BLaER1 (cell line): Measurements from ENCODE around the gene CRYBA2.

Experiments
- H3K27ac ChIP-seq: shearing (Covaris generic); formaldehyde crosslinking; 2 replicates; pipeline ENCODE4 v1.8.1; 2022
- H3K27me3 ChIP-seq: shearing (Covaris generic); formaldehyde crosslinking; 2 replicates; pipeline ENCODE4 v1.8.1; 2022
- H3K36me3 ChIP-seq: shearing (Covaris generic); formaldehyde crosslinking; 2 replicates; pipeline ENCODE4 v1.8.1; 2022
- H3K4me1 ChIP-seq: shearing (Covaris generic); formaldehyde crosslinking; 2 replicates; pipeline ENCODE4 v1.8.1; 2022
- H3K4me2 ChIP-seq: shearing (Covaris generic); formaldehyde crosslinking; 2 replicates; pipeline ENCODE4 v1.8.1; 2022
- H3K4me3 ChIP-seq: shearing (Covaris generic); formaldehyde crosslinking; 2 replicates; pipeline ENCODE4 v1.8.1; 2022
- H3K9ac ChIP-seq: shearing (Covaris generic); formaldehyde crosslinking; 2 replicates; pipeline ENCODE4 v1.8.1; 2022
- H3K9me3 ChIP-seq: shearing (Covaris generic); formaldehyde crosslinking; 2 replicates; pipeline ENCODE4 v1.8.1; 2022
- H4K20me1 ChIP-seq: shearing (Covaris generic); formaldehyde crosslinking; 2 replicates; pipeline ENCODE4 v1.8.1; 2022
- Cebpa-rat ChIP-seq: shearing (Covaris generic); IDR thresholded peaks from 2 replicates; pipeline ENCODE4 v1.8.1; 2022

CRYBA2 gene

GRCh38 chr2:218993345-218994315 lies at the start of gene CRYBA2:
Gene CRYBA2 (minus strand): TSS chr2:218993422. CDS start chr2:218993176, 246 bp downstream.
- H3K4me2 ChIP-seq = no peak within 1 kb of the TSS
- H4K20me1 ChIP-seq = peaks cover 75% of the 10 kb centered on the region
- no peaks in the 10 kb centered on the region for H3K9me3 ChIP-seq
- no peaks in the 10 kb centered on the region for H3K36me3 ChIP-seq
- H3K4me3 ChIP-seq = 0 out of 2 replicates have a peak within 1 kb of the TSS, but pooled peaks have one; percentile 25
- H3K9ac ChIP-seq = no peak within 1 kb of the TSS
- TF ChIP-seq Cebpa-rat = no peak
- H3K4me1 ChIP-seq = no peaks in the 10 kb centered on the region
- no peak within 1 kb of the TSS for H3K27ac ChIP-seq
- H3K27me3 ChIP-seq = peaks cover 100% of the 10 kb centered on the region

GRCh38 chr2:219042750-219043149 lies 49.5 kb upstream of the CRYBA2 start:
- Histone ChIP-seq H3K4me2 (no peak overlapping the region), H3K9ac (no peak overlapping the region), H4K20me1 (peaks cover 10% of the 10 kb centered on the region; the same call in 1 of the 2 replicates), H3K4me1 (no peaks in the 10 kb centered on the region), H3K36me3 (no peaks in the 10 kb centered on the region), H3K27ac (no peak overlapping the region), H3K27me3 (peaks cover 7% of the 10 kb centered on the region; the same call in 1 of the 2 replicates), H3K4me3 (no peak overlapping the region), H3K9me3 (no peaks in the 10 kb centered on the region)
- no peak for TF ChIP-seq Cebpa-rat

DNA sequence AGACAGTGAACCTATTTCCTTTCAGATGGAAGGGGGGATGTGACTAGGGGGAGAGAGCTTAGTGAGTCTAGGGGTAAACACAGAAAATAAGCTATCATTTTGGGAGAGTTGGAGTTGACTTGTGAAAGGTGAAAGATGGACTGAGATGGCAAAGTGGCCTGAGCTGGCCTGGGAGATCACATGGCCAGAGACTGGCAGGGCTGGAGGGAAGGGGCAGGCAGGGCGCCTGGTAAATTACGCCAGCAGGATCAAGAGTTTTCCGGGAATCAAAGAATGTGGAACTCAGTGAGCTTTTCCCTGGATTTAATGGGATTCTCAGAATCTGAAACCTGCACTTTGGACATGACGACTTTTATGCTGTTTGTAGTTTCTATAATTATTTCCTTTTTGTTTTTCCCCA lies 48.9 kb upstream of the CRYBA2 start:
- no peaks in the 10 kb centered on the region for H3K36me3 ChIP-seq
- no peak overlapping the region for H3K4me3 ChIP-seq
- H3K4me2 ChIP-seq = no peak overlapping the region
- H3K4me1 ChIP-seq = no peaks in the 10 kb centered on the region
- no peak overlapping the region for H3K9ac ChIP-seq
- H3K27ac ChIP-seq = no peak overlapping the region
- no peaks in the 10 kb centered on the region for H3K9me3 ChIP-seq
- H3K27me3 ChIP-seq = peaks cover 7% of the 10 kb centered on the region; the same call in 1 of the 2 replicates
- H4K20me1 ChIP-seq = peaks cover 10% of the 10 kb centered on the region; the same call in 1 of the 2 replicates
- TF ChIP-seq Cebpa-rat = no peak

DNA sequence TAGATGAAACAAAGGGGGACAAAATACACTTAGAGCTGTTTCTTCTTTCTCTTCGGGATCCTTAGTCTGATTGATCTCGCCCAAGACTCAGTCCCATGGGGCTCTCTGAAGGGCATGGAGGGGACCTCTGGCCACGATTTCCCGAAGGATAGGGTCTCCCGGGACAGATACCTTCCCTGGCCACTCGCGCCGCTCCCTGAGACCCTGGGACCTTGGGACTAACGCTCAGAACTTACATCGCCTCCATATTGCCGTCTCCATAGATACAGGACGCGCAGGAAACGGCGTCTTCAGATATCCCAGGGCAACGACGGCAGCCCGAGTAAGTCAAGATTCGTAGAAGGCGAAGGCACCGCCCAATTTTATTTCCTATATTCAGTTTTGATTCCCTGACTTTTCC lies 48.0 kb upstream of the CRYBA2 start, which contains the start of gene CFAP65:
CFAP65 (minus strand) TSS at position 265 of the 400 bp plus-strand sequence. CDS start 2,468 bp downstream, outside the sequence.
- Histone ChIP-seq H3K27me3 (peaks cover 7% of the 10 kb centered on the region; the same call in 1 of the 2 replicates), H3K4me1 (no peaks in the 10 kb centered on the region), H3K4me2 (no peak within 1 kb of the TSS), H4K20me1 (peaks cover 10% of the 10 kb centered on the region; the same call in 1 of the 2 replicates), H3K9me3 (no peaks in the 10 kb centered on the region), H3K27ac (no peak within 1 kb of the TSS), H3K4me3 (no peak within 1 kb of the TSS), H3K36me3 (no peaks in the 10 kb centered on the region), H3K9ac (no peak within 1 kb of the TSS)
- TF ChIP-seq Cebpa-rat = no peak

DNA sequence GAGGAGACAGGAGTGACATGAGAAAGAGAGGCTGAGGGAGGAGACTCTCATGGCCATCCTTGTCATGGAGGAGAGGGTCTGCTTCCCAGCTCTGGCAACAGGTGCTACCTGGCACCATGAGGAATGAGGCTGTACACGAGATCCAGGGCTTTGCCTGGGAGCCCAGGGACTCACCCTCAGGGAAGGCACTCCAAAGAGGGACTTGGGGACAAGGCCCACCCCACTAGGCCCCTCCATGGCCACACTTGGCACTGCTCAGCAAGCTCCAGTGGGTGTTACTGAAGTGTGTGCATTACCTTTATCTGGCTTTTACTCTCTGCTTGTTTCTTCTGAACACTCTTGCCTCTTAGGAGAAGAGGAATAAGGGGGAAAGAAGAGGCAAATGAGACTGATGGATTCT lies 45.4 kb upstream of the CRYBA2 start:
- H4K20me1 ChIP-seq = peaks cover 10% of the 10 kb centered on the region; the same call in 1 of the 2 replicates
- no peaks in the 10 kb centered on the region for H3K4me1 ChIP-seq
- H3K9me3 ChIP-seq = no peaks in the 10 kb centered on the region
- no peak overlapping the region for H3K4me2 ChIP-seq
- TF ChIP-seq Cebpa-rat = no peak
- no peak overlapping the region for H3K4me3 ChIP-seq
- H3K27me3 ChIP-seq = peaks cover 7% of the 10 kb centered on the region; the same call in 1 of the 2 replicates
- H3K27ac ChIP-seq = no peak overlapping the region
- H3K9ac ChIP-seq = no peak overlapping the region
- no peaks in the 10 kb centered on the region for H3K36me3 ChIP-seq

- Histone ChIP-seq H3K4me3 (no peak overlapping the region), H3K9ac (no peak overlapping the region), H3K36me3 (no peaks in the 10 kb centered on the region), H3K27me3 (peaks cover 5% of the 10 kb centered on the region; the same call in 1 of the 2 replicates), H3K4me1 (no peaks in the 10 kb centered on the region), H3K9me3 (no peaks in the 10 kb centered on the region), H4K20me1 (peaks cover 9% of the 10 kb centered on the region; the same call in 1 of the 2 replicates), H3K4me2 (no peak overlapping the region), H3K27ac (no peak overlapping the region)
- no peak for TF ChIP-seq Cebpa-rat
Measured at GRCh38 chr2:219037783-219038499, 44.7 kb upstream of the CRYBA2 start.

- Histone ChIP-seq H3K4me3 (no peak overlapping the region), H3K27ac (no peak overlapping the region), H3K4me2 (no peak overlapping the region), H4K20me1 (no peaks in the 10 kb centered on the region), H3K4me1 (no peaks in the 10 kb centered on the region), H3K9me3 (no peaks in the 10 kb centered on the region), H3K9ac (no peak overlapping the region), H3K27me3 (no peaks in the 10 kb centered on the region; the same call in 1 of the 2 replicates), H3K36me3 (no peaks in the 10 kb centered on the region)
- TF ChIP-seq Cebpa-rat = no peak
Measured at GRCh38 chr2:219035942-219036341, 42.7 kb upstream of the CRYBA2 start.

- H4K20me1 ChIP-seq = no peaks in the 10 kb centered on the region
- H3K4me1 ChIP-seq = no peaks in the 10 kb centered on the region
- H3K9ac ChIP-seq = no peak overlapping the region
- no peaks in the 10 kb centered on the region for H3K36me3 ChIP-seq
- no peak overlapping the region for H3K27ac ChIP-seq
- no peaks in the 10 kb centered on the region for H3K9me3 ChIP-seq
- TF ChIP-seq Cebpa-rat = no peak
- no peaks in the 10 kb centered on the region; the same call in 1 of the 2 replicates for H3K27me3 ChIP-seq
- H3K4me2 ChIP-seq = no peak overlapping the region
- H3K4me3 ChIP-seq = no peak overlapping the region
Measured at GRCh38 chr2:219034823-219035222, 41.6 kb upstream of the CRYBA2 start.

DNA sequence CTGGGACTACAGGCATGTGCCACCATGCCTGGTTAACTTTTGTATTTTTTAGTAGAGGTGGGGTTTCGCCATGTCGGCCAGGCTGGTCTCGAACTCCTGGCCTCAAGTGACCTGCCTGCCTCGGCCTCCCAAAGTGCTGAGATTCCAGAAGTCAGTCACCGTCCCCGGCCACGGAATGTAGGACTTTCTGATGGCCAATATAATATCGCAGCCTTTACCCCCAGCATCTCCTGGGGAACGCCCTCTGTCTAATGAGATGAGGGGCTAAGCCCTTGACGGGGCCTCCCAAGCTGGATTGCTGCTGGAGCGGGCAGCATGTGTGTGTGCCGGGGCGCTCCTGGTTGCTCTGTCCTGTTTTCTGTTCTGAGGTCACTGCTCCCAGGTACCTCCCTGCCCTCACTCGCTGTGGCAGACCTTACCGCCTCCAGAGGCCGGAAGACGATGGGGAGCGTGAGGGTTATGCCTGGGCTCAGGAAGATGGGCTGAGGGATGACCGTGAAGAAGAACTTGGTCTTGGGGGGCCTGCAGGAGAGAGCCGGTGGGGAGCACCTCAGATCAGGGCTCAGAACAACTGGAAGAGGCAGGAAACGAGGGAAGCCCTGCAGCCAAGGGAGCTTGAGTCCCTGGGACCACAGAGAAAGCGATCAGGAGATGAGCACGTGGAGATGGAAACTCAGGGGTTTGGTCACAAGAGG lies 39.0 kb upstream of the CRYBA2 start:
- peaks cover 6% of the 10 kb centered on the region; the same call in 1 of the 2 replicates for H4K20me1 ChIP-seq
- H3K9me3 ChIP-seq = no peaks in the 10 kb centered on the region
- H3K4me3 ChIP-seq = no peak overlapping the region
- no peak for TF ChIP-seq Cebpa-rat
- no peaks in the 10 kb centered on the region for H3K4me1 ChIP-seq
- H3K9ac ChIP-seq = no peak overlapping the region
- no peak overlapping the region for H3K27ac ChIP-seq
- H3K36me3 ChIP-seq = no peaks in the 10 kb centered on the region
- no peak overlapping the region for H3K4me2 ChIP-seq
- H3K27me3 ChIP-seq = no peaks in the 10 kb centered on the region; the same call in 1 of the 2 replicates
